Measurements from ENCODE around the gene WDR54.

DNA sequence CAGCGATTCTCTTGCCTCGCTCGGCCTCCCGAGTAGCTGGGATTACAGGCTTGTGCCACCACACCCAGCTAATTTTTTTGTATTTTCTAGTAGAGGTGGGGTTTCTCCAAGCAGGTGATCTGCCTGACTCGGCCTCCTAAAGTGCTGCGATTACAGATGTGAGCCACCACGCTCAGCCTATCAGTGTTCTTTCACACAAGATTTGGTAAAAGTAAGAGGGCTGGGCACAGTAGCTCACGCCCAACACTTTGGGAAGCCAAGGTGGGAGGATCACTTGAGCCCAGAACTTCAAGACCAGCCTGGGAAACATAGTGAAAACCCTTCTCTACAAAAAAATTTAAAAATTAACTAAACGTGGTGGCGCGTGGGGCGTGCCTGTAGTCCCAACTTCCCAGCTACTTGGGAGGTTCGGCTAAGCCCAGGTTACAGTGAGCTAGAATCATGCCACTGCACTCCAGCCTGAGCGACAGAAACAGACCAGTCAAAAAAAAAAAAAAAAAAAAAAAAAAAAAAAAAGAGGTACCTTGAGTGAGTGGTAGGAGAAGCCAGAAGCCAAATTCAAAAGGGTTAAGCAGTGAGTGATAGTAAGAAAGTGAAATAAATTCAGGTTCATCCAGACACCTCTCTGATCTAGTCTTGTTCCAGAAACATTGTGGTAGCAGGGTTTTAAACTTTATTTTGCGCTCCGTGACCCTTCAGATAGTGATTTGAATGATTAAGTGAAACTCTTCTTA, 50.0 kb downstream of the WDR54 start:
- TF ChIP-seq, protein P1, sequence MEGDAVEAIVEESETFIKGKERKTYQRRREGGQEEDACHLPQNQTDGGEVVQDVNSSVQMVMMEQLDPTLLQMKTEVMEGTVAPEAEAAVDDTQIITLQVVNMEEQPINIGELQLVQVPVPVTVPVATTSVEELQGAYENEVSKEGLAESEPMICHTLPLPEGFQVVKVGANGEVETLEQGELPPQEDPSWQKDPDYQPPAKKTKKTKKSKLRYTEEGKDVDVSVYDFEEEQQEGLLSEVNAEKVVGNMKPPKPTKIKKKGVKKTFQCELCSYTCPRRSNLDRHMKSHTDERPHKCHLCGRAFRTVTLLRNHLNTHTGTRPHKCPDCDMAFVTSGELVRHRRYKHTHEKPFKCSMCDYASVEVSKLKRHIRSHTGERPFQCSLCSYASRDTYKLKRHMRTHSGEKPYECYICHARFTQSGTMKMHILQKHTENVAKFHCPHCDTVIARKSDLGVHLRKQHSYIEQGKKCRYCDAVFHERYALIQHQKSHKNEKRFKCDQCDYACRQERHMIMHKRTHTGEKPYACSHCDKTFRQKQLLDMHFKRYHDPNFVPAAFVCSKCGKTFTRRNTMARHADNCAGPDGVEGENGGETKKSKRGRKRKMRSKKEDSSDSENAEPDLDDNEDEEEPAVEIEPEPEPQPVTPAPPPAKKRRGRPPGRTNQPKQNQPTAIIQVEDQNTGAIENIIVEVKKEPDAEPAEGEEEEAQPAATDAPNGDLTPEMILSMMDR (conservative IDR thresholded peaks at IDR 0.05), result no peak
- no peak for TF ChIP-seq EZH2 (IDR thresholded peaks at IDR 0.05; ENCODE audit: low read depth)

Data from PC-9 (cell line).